ENCODE results near the gene SUPT4H1. TPM values are rescaled to one million over a fixed set of nuclear protein-coding genes. Genes with fewer than 3 reads are reported as not detected.

The SUPT4H1 gene
- total RNA-seq, 2 experiments from 2014 or later: 113 to 114 TPM

GRCh38 chr17:58368860-58369213 lies 16.8 kb upstream of the SUPT4H1 start:
- H3K4me1 Mint-ChIP-seq (ENCODE audit: low read depth): no peaks in the 10 kb centered on the region
- POLR2A ChIA-PET: no interaction called here
- no peaks in the 10 kb centered on the region for H3K36me3 Mint-ChIP-seq
- H3K27ac Mint-ChIP-seq: no peak overlapping the region
- CTCF ChIA-PET: interaction anchor here (1.3 to 1.5 kb wide), 3 partner anchors 51 to 65 kb away, joined by 3 to 5 read pairs (median 4); no protein-coding TSS in a partner anchor
- no peak for DNase-seq
- intact Hi-C loops (cut with micrococcal nuclease): no loop called here
- no peak overlapping the region for H3K4me3 Mint-ChIP-seq
- no peaks in the 10 kb centered on the region for H3K9me3 Mint-ChIP-seq
- no peaks in the 10 kb centered on the region for H3K27me3 Mint-ChIP-seq

DNA sequence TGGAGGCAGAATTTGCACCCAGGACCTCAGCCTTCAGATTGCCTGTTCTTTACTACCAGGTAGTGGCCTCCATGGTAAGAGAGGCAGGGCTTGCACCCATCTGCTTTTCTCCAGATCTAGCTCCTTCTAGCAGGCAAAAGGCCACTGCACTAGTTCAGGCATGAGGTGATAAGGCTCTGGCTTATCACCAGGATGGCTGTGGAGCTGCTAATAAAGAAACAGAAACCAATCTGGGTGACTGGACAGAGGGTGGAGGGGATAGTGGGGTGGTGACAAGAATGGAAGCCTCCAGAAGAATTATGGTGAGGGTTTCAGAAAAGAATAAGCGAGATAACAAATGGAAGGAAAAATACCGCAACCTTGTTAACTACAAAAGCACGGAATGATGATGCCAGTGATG lies 15.5 kb upstream of the SUPT4H1 start:
- Mint-ChIP-seq H3K4me1 (ENCODE audit: low read depth) (no peaks in the 10 kb centered on the region), H3K27me3 (no peaks in the 10 kb centered on the region), H3K9me3 (no peaks in the 10 kb centered on the region), H3K36me3 (no peaks in the 10 kb centered on the region), H3K4me3 (no peak overlapping the region), H3K27ac (no peak overlapping the region)
- intact Hi-C loops (cut with micrococcal nuclease): no loop called here
- POLR2A ChIA-PET: no interaction called here
- DNase-seq: no peak
- CTCF ChIA-PET: interaction anchor here (1.3 kb wide), 1 partner anchor 52 kb away, joined by 3 read pairs; no protein-coding TSS in a partner anchor

GRCh38 chr17:58365980-58366595 lies 14.1 kb upstream of the SUPT4H1 start:
- no peaks in the 10 kb centered on the region for H3K4me1 Mint-ChIP-seq (ENCODE audit: low read depth)
- no peaks in the 10 kb centered on the region for H3K27me3 Mint-ChIP-seq
- H3K9me3 Mint-ChIP-seq: no peaks in the 10 kb centered on the region
- no peaks in the 10 kb centered on the region for H3K36me3 Mint-ChIP-seq
- no peak for DNase-seq
- POLR2A ChIA-PET: interaction anchor here (0.7 to 1.0 kb wide), 2 partner anchors 10 to 15 kb away, joined by 3 read pairs; no protein-coding TSS in a partner anchor
- no peak overlapping the region for H3K4me3 Mint-ChIP-seq
- intact Hi-C loops (cut with micrococcal nuclease): no loop called here
- CTCF ChIA-PET: interaction anchor here (1.0 kb wide), 1 partner anchor 62 kb away, joined by 3 read pairs; no protein-coding TSS in a partner anchor
- H3K27ac Mint-ChIP-seq: no peak overlapping the region

DNA sequence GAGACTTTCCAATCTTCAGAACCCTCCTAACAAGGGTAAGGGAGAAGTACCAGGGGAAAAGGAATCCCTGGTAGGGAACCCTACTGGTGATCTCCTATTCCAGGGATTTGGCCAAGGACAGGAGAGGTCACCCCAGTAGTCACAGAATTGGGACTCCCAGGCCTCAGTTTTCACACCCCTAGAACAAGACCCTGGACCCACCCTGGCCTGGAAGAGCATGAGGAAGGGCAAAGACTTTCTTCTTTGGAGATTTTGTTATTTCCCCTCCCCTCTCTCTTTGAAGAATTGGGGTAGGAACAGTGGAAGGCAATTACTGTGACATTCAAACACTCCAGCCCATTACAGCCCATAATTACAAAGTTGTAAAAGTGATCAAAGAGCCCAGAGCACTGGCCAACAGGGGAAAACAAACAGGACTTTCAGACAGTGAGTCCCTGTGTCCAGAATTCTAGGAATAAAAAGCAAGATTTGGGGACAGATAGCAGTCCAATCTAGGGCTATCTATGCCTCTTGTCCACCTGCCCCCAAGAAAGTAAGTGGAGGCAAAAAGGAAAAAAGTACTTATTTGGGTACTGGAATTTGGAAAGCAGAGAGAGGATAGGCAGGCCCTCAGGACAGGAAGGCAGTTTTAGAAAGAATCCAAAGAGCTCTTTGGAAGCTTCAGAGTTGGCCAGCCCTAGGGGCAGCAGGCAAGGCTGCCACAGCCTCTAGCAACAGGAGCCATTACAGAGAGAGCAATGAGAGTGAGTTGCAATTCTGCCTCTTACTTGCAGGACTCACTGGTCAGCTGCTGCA lies 13.4 kb upstream of the SUPT4H1 start:
- POLR2A ChIA-PET: interaction anchor here (0.7 to 1.0 kb wide), 2 partner anchors 9 to 16 kb away, joined by 3 read pairs; no protein-coding TSS in a partner anchor
- H3K27ac Mint-ChIP-seq: no peak overlapping the region
- DNase-seq: no peak
- no peaks in the 10 kb centered on the region for H3K36me3 Mint-ChIP-seq
- H3K4me1 Mint-ChIP-seq (ENCODE audit: low read depth): no peaks in the 10 kb centered on the region
- H3K4me3 Mint-ChIP-seq: no peak overlapping the region
- intact Hi-C loops (cut with micrococcal nuclease): no loop called here
- no peaks in the 10 kb centered on the region for H3K9me3 Mint-ChIP-seq
- no peaks in the 10 kb centered on the region for H3K27me3 Mint-ChIP-seq
- CTCF ChIA-PET: interaction anchor here (1.0 to 2.2 kb wide), 2 partner anchors 48 to 62 kb away, joined by 3 to 9 read pairs; no protein-coding TSS in a partner anchor

- ChIA-PET POLR2A (interaction anchor here (1.5 kb wide), 1 partner anchor 10 kb away, joined by 5 read pairs; no protein-coding TSS in a partner anchor), CTCF (interaction anchor here (1.1 to 2.2 kb wide), 3 partner anchors 47 to 84 kb away, joined by 5 to 9 read pairs (median 6); partner anchors contain the start of gene RNF43)
- Mint-ChIP-seq H3K9me3 (no peaks in the 10 kb centered on the region), H3K4me1 (ENCODE audit: low read depth) (no peaks in the 10 kb centered on the region), H3K36me3 (no peaks in the 10 kb centered on the region), H3K27ac (no peak overlapping the region), H3K4me3 (no peak overlapping the region), H3K27me3 (no peaks in the 10 kb centered on the region)
- no peak for DNase-seq
- intact Hi-C loops (cut with micrococcal nuclease): no loop called here
Observed at GRCh38 chr17:58364270-58364942, 12.4 kb upstream of the SUPT4H1 start.

DNA sequence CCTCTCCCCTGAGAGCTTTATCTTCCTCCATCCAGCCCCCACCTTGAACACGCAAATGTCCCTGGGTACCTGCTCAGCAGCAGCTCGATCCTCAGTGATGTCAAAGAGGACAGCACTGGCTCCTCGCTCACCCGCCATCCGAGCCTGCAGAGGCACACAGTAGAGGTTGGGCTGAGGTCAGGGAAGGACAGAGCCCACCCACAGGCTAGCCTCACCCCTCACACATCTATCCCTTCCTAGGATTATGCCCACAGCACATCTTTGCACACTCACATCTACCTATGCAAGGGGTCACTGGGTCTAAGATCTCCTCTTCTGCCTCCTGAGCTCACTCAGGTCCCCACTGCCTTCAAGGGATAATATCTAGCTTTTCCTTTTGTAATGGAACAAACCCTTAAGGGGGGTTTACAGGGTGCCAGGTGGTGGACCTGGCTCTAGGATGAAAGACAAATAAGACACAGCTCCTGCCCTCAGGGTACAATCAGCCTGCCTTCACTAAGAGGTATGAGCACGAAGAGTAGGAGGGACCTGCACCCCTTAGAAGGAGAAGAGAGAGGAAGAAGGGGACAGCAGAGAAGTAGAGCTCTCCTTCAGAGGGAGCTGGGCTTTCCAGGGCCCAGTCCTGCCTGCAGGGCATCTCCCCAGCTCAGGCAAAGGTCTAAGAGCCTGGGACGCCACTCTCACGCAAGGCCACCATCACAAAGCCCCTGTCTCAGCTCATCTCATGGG lies 11.6 kb upstream of the SUPT4H1 start:
- Mint-ChIP-seq H3K27ac (no peak overlapping the region), H3K27me3 (no peaks in the 10 kb centered on the region), H3K9me3 (no peaks in the 10 kb centered on the region), H3K36me3 (no peaks in the 10 kb centered on the region), H3K4me3 (no peak overlapping the region), H3K4me1 (ENCODE audit: low read depth) (no peaks in the 10 kb centered on the region)
- no peak for DNase-seq
- intact Hi-C loops (cut with micrococcal nuclease): no loop called here
- CTCF ChIA-PET: interaction anchor here (1.1 to 2.2 kb wide), 3 partner anchors 46 to 85 kb away, joined by 5 to 9 read pairs (median 6); partner anchors contain the start of gene RNF43
- POLR2A ChIA-PET: interaction anchor here (1.5 kb wide), 1 partner anchor 9 kb away, joined by 5 read pairs; no protein-coding TSS in a partner anchor

DNA sequence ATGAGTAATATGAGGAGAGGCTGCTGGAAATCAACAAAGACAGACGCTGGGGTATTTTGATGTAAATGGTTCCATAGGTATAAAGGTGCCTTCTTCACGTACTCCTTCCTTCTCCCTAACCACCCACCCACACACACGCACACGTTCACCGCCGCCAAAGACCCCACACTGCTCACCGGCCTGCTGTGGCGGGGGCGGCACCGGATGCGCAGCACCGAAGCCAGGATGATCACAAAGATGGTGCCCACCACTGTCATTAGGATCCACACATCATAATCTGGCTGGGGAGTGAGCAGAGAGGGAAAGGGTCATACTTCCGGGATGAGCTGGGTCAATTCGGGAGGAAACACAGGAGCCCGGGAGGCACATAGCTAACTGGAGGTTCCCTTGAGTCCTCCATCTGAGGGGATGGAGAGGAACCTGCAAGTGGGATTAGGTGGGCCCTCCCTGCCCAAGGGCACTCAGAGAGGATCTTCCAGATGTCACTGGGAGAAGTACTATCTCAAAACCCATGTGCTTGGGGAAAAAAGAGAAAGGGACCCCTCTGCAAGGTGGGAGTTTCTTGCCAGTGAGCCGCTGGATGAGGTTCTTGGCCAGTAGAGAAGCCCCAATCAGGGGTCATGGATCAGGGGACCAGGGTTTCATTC lies 10.5 kb upstream of the SUPT4H1 start:
- Mint-ChIP-seq H3K4me1 (ENCODE audit: low read depth) (no peaks in the 10 kb centered on the region), H3K36me3 (no peaks in the 10 kb centered on the region), H3K9me3 (no peaks in the 10 kb centered on the region), H3K27me3 (no peaks in the 10 kb centered on the region), H3K27ac (no peak overlapping the region), H3K4me3 (no peak overlapping the region)
- ChIA-PET CTCF (interaction anchor here (1.6 kb wide), 1 partner anchor 45 kb away, joined by 6 read pairs; no protein-coding TSS in a partner anchor), POLR2A (interaction anchor here (1.5 kb wide), 1 partner anchor 8 kb away, joined by 5 read pairs; no protein-coding TSS in a partner anchor)
- intact Hi-C loops (cut with micrococcal nuclease): no loop called here
- DNase-seq: no peak

GRCh38 chr17:58360296-58361063 lies 8.5 kb upstream of the SUPT4H1 start:
- intact Hi-C loops (cut with micrococcal nuclease): no loop called here
- H3K27me3 Mint-ChIP-seq: no peaks in the 10 kb centered on the region
- no peaks in the 10 kb centered on the region for H3K4me1 Mint-ChIP-seq (ENCODE audit: low read depth)
- ChIA-PET CTCF (interaction anchor here (1.1 to 1.4 kb wide), 2 partner anchors 43 to 57 kb away, joined by 5 to 6 read pairs; partner anchors contain the start of gene RNF43), POLR2A (interaction anchor here (1.0 kb wide), 1 partner anchor 29 kb away, joined by 3 read pairs; no protein-coding TSS in a partner anchor)
- no peak overlapping the region for H3K4me3 Mint-ChIP-seq
- no peak for DNase-seq
- no peaks in the 10 kb centered on the region for H3K36me3 Mint-ChIP-seq
- no peaks in the 10 kb centered on the region for H3K9me3 Mint-ChIP-seq
- H3K27ac Mint-ChIP-seq: no peak overlapping the region

- Mint-ChIP-seq H3K9me3 (no peaks in the 10 kb centered on the region), H3K4me1 (ENCODE audit: low read depth) (peaks cover 5% of the 10 kb centered on the region), H3K36me3 (peaks cover 4% of the 10 kb centered on the region), H3K27me3 (no peaks in the 10 kb centered on the region), H3K4me3 (no peak overlapping the region), H3K27ac (no peak overlapping the region)
- no peak for DNase-seq
- ChIA-PET POLR2A (no interaction called here), CTCF (interaction anchor here (1.5 kb wide), 1 partner anchor 41 kb away, joined by 8 read pairs; no protein-coding TSS in a partner anchor)
- intact Hi-C loops (cut with micrococcal nuclease): no loop called here
Observed at GRCh38 chr17:58358408-58359172, 6.6 kb upstream of the SUPT4H1 start.
